ENCODE data around the gene SF1. TPM values are rescaled to one million over a fixed set of nuclear protein-coding genes. Genes with fewer than 3 reads are reported as not detected.

SF1 gene
- total RNA-seq, 1 donor from 2014 or later: 161 TPM

DNA sequence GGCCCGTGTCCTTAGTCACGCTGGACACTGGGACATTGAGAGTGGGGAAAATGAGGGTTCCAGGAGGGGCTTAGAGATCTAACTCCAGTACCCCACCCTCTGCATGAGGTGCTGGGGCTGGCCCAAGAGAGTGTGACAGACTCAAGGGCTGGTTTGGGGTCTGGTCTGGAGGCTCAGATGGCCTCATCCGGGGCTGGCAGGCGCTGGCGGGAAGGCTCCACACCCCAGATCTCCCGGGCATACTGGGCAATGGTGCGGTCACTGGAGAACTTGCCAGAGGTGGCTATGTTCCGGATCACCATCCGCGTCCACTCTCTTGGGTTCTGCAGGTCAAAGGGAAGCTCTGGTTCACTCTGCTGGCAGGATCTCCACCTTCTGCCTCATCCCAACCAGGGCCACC, 31.9 kb downstream of the SF1 start:
- no peak for DNase-seq (ENCODE audit: low read depth)

DNA sequence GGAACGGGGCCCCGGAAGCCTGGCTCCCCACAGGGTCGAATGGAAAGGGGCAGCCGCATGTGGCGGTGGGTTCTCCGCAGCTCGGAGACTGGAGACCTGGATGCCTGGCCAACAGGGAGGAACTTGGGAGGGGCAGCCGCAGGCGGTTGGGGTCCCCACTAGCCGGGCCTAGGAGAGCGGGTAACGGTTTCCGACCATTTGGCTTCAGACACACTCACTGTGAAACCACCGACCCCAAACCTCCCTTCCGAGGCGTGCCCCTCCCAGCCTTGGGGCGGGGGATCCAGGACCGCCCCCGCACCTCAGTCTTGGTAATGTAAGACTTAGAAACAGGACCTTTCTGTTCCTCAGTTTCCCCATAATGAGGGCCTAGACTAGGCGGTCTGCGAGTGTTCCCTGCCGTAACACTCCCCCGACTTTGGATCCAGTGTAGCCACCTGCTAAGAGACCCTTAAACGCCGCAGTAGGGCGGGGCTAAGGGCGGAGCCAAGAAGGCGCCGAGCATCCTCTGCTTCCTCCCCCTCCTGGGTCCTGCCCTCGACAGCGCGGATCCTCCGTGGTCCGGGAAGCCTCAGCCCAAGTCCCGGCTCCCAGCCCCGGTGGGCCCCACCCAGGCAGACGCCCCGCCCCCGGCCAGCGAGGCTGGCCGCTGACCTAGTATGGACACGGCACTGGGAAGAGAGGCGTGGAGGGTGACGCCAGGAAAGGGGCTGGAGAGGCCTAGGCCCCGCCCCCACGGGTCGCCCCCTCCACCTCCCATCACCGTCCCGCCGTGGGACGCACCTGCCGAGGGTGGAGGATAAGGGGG, 32.6 kb downstream of the SF1 start:
- no peak for DNase-seq (ENCODE audit: low read depth)

DNA sequence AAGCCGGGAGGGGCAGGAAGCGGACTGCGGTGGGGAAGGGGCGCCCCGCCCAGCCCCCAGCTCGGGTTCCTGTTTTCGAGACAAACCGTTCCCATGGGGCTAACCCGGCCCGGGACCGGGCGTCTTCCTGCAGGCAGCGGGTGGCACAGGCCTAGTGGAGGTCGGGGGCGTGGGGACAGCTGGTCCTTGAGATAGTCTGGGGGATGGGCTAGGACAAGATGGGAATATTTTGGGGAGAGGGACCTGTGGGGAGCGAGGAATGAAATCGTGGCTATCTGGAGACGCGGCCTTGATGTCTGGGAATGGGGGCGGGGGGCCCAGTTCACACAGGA, 33.2 kb downstream of the SF1 start:
- no peak for DNase-seq (ENCODE audit: low read depth)

DNA sequence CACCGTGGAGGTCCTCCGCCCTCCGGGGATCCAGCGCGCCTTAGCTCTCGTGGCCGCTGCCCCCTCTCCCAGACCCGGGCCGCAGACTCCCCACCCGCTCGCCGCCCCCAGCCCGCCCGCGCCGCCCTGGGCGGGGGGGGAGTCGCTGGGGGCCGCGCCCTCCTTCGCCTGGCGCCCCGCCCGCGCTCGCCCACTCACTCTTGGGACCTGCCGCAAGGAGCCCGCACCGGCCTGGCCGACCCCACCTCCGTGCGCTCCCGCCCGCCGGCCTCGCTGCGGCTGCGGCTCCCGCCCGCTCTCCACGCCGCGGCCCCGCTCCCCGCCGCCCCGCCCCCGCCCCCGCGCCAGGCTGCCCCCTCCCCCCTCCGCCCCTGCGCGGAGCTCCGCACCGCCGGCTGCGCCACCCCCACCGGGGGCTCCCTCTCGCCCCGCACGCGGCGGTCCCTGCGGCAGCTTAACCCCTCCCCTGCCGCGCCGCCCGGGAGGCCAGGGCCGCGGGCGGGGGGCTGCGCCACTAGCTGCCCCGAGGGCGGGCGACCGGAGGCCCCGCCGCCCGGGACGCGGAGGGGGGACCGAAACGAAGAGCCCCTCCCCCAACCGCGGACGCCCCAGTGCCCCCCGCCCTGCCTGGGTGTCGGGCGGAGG, 33.7 kb downstream of the SF1 start:
- DNase-seq (ENCODE audit: low read depth): no peak

DNA sequence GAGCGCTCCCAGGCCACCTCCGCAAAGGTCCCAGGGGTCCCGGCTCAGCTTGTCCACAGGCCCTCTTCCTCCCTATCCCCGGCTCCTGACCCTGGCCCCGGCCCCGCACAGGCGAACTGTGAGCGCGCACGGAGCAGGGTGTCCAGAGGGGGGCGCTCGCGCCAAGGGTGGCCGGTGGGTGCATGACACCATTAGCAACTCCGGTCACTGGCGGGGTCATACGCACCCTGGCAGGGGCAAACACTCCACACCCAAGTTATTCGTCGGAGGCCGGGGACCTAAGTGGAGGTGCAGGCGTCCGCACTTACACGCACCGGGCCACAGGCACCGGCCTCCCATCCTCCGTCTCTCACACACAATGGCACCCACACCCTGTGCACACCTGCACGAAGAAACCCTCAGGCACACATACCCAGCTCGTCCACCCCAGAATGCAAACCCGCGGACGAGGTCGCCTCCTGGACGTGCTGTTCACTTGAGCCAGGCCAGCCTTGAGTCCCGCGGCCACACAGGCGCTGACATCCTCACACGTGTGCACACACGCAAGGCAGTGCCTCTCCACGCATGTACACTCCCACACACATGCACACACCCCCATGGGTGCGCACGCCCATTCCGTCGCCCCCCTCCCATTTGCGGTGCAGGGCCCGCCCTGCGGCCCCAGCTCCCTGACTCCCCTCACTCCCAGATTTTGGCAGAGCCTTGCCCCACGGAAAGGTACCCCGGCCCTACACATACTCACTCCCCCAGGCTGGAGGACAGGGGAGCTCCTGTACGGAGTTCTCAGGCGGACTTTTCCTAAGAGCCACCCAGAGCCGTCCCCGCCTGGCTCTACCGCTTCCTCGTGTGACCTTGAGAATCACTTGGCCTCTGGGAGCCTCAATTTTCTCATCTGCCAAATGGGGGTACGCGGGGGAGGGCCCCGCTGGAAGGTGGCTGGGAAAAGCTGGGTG, 34.5 kb downstream of the SF1 start, which contains the start of gene RASGRP2:
Gene RASGRP2 (minus strand): TSS at position 552 of the 953 bp plus-strand sequence. CDS start 1,276 bp downstream, outside the sequence.
- DNase-seq (ENCODE audit: low read depth): no peak

DNA sequence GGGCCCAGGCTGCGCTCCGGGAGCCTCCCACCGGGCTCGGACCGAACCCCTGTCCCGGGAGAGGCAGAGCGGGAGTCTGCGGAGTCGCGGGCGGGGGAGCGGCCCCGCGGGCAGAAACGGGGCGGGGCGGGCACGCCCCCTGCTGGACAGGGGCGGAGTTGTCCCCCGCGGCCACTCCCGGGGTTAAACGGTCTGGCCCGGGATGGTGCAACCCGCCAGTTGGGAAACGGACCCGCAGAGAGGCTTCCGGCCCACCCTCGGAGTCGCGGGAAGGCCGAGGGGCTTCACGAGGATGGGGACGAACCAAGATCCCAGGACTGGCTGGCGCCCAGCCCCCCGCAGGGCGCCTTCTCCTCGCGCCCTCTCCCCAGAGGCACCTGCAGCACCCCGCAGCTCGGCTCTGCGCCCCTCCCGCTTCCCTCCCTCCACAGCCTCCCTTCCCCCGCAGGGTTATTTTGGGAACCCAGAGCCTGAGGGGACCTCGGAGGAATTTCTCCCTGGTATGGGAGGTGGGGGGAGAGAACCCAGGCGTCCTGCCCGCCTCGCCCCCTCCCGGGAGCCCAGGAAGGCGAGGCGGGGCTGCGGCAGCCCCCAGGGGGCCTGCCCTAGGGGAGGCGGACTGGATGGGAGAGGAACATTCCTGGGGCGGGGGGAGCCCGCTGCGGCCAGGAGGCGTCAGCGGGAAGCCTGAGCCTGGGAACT, 35.3 kb downstream of the SF1 start:
- DNase-seq (ENCODE audit: low read depth): no peak

DNA sequence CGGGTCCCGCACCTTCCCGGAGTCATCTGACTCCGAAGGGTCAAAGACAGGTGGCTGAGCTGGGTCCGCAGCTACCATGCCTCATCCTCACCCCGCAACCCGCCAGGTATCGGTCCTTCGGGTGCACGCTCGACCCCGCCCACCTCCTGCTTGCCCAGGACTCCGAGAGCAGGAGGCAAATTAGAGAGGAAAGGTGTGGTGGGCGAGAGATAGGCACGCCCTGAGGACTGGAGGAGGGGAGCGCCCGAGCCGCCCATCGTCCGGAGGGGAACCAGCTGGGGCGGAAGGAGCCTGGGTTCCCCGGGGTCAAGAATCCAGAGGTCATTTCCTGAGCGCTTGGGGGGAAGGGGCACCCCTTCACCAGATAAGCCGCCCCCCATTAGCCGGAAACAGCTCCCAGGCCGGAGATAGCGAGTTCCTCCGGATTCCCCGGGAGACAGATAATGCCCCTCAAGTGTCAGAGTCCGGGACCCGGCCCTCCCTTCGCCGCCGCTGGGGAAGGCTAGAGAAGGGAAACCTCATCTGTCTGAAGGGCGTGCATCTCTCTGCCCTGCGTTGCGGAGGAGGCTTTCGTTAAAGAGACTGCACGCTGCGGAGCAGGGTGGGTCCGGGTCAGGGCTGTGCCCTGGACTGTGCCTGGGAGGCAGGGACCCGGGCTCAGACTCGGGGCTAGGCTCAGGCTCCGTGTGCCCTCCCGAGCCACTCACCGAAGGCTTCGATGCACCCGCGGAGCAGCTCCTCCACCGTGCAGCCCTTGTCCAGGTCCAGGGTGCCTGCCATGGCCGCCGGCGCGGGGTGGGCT, 36.1 kb downstream of the SF1 start:
- no peak for DNase-seq (ENCODE audit: low read depth)

DNA sequence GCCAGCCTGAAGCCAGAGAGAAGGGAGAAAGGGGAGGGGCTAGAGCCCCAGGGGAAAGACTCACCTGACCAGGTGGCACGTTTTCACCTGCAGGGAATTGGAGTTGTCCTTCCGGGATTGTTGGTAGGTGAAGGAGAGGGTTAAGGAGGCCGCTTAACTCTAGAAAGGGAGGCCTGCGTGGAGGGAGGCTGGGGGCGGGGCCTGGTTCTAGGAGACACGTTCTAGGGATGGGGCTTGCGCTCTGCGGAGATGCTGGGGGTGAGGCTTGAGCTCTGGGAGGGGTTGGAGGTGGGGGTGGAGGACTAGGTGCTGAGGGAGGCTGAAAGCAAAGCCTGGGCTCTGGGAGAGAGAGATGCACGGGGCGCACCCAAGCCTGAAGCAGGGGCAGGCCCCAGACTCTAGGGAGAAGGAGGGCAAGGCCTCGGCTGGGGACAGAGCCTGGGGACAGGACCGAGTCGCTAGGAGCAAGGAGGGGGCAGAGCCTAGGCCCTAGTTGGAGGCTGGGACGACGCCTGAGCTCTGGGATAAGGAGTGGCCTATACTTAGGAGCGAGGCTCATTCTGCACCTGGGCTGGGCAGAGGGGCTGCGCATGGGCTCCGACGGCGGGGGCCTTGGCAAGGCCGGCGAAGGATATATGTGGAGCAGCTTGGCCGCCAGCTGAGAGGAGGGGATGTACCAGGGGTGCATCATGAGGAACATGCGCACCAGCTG, 36.8 kb downstream of the SF1 start:
- DNase-seq (ENCODE audit: low read depth): no peak

DNA sequence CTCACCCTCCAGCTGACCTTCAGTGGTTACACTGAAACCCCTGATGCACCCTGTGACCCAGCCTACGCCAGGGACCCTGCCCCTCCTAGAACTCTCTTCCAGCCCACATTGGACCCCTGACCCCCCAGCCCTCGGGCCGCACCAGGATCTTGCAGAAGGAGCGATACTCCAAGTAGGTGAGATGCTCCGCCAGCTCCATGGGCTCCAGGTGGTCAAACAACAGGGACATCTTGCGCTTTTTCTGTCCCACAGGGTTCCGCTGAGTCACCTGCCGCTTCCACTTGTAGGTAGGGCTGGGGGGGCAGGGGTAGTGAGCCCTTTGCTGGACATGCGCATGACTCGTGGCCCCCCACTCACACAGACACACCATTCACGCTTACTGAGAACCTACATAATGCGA, 38.5 kb downstream of the SF1 start:
- no peak for DNase-seq (ENCODE audit: low read depth)

DNA sequence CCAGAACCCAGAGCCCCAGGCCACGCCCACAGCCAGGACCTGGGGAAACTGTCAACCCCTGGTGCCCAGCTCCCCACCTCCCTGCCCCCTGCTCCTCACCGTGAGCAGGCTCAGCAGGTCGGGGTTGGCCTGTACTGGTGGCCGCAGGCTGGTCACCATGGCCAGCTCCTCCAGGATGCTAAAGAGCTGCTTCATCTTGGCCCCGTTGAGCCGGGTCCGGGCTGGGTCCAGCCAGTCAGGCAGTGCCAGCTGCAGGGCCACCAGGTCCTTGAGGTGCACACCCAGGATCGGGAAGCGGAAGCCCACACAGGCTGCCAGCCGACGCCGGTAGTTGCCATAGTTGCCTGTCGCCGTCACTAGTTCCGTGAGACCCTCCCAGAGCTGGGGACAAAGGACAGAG, 41.7 kb downstream of the SF1 start:
- DNase-seq (ENCODE audit: low read depth): no peak

DNA sequence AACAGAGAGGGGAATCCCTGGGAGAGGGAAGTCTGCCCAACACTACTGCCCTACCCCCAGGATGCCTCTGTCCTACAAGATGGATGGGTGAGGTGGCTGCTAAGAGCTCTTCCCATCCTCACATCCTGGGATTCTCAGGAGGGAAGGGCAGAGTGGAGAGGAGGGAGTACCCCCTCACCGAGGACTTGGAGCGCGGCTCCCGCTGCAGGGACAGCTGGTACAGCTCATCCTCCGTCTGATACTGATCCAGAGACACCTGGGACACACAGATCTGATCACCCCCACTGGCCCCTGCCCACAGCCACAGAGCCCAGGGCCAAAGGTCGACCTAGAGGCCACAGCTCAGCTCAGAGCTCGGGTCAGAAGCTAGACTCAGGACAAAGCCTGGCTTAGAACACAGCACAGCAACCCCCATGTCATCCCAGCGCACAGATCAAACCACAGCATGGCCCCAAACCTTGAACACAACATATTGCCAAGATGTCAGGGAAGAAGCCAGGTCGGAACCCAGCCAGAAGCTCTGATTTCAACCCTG, 42.5 kb downstream of the SF1 start:
- no peak for DNase-seq (ENCODE audit: low read depth)

DNA sequence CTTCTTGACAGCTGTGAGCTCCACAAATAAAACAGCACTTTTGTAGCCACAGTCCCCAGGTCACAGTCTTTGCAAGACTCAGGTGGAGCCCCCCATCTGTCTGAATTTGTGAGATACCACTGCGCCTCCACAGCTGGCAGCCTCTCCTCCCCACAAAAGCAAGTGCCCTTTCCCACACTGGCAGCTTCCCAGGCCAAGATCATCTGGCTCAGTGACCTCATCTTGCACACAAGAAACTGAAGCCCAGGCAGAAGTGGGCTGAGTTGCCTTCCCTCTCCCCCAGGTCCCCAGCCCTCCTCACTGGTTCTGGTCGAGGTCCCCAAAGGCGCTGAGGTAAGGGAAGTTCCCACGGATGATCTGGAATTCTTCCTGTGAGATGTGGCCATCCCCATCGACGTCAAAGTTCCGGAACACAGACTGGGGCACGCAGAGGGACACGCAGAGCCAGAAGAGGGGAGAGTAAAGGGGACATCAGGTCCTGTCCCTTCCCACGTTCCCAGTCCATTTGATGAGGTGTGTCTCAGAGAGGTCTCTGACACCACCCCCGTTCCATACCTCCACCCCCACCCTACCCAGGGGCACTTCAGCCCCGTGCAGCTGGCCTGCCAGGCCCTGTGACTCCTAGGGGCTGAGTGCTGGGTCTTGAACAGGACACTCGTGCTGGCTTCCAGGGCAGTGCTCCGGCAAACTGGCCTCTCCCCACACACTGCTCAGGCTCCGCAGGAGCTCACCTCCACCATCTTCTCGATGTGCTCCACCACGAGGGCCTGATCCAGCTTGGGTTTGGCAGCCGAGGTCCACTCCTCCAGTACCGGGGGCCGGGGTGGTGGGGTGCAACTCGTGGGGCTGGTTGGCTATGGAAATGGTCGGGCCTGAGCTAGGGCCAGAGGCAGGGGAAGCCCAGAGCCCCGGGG, 43.3 kb downstream of the SF1 start:
- no peak for DNase-seq (ENCODE audit: low read depth)

DNA sequence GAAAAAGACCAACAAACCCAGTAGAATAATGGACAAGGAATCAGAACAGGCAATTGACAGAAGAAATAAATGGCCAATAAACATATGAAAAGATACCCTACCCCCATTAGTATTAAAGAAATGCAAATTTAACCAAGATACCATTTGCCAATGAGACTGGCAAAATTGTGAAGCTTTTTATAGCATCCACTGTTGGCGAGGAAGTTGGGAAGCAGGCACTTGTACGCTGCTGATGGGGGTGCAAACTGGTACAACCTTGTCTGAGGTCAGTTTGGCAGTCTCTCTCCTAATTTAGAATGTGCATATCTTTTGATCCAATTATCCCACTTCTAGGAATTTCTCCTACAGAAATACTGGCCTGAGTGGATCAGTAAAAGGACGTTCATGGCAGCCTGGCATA, 46.7 kb downstream of the SF1 start:
- no peak for DNase-seq (ENCODE audit: low read depth)

DNA sequence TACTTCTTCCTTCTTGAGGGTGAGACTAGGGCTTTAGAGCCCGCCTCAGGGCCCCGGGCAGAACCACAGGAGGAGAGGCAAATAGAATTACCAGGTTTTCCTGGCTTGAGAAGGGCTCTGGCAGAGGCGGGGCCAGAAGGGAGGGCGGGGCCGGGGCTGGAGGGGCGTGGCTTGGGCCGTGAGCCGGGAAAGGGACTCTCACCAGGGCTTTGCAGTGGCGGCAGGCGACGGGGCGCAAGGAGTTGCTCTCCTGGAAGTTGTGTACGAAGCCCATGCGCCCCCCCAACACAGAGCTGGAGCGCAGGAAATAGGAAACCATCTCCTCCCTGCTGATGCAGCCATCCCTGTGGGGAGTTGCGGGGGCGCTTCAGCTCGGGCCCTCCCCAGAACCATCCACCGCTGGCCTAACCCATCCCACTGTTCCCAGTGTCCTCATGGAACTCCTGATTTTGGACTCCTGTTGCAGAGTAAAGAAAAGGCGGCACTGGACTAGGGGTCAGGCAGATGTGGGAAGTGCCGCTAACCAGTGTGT, 48.4 kb downstream of the SF1 start:
- no peak for DNase-seq (ENCODE audit: low read depth)

DNA sequence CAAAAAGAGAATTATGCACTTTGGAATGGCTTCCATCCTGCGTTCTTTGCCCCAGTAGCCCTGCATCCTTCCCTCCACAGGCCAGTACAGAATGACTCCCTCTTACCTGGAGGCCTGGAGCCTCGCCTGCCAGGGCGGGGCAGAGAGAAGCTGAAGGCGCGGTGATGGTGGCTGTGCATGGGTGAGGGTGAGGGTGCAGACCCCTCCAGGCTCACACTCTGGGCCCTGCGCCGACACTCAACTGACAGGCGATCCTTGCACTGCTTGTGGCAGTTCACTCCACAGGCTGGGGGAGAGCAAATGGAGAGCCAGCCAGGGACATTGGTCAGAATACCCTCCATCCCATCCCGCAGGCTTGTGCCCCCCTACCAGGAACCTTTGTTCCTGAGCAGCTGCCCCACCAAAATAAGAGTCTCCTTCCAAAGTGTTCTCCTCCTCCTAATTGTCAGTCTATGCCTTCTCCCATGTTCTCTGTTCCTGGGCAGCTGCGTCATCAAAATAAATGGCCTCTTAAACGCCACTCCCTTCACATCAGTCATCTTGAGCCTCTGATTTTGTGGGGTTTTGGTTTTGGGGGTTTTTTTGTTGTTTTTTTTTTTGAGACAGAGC, 49.5 kb downstream of the SF1 start:
- no peak for DNase-seq (ENCODE audit: low read depth)

DNA sequence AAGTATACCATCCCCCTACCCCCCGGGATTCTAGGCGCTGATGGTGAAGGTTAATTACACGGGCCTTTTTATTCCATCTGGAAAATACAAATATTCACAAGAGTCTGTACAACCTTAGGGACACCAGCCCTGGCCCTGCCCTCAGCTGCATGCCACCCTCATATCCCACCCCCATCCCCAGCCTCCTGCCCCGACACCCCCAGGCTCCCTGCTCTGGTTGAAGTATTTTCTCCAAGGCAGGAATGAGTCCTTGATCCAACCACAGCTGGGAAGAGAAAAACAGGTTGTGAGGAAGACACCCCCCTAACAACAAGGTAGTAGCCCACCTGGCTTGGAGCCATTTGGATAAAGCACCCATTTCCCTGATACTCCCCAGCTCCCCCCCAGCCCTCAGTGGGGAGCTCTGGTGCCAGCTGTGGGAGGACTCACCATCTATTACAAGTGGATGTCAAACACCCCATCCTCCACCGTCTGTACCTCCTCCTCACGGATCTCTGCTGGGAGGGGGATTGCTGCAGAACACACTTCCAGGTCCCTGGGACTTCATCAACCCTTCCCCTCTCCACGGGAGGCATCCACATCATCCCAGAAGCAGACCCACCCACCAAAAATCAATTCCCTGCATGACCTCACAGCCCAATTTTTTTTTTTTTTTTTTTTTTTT, 51.3 kb downstream of the SF1 start:
- no peak for DNase-seq (ENCODE audit: low read depth)

DNA sequence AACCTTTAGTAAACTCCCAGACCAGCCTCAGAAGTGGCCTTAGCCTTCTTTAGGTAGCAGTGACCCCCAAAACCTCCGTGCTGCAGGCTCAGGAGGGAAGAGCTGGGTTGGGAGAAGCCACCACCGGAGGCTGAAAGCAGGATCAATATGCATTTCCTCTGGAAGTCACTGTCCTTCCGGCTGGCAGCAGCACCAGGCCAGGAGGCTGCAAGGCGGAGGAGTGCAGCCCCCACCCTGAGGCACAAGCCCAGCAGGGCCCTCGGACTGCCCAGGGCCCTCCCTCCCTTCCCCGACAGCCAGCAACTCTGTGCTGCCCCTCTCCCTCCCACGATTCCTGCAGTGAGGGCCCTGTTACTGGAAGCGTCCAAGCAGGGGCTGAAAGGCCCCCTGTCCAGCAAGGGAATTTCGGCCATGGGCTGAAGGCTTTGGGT, 52.1 kb downstream of the SF1 start:
- DNase-seq (ENCODE audit: low read depth): no peak
